CD4-positive, alpha-beta T cell treated with Interleukin-2 at 100 ng/mL for 4 hours (primary cell): Measurements from ENCODE around the gene RASAL1.
A peak's percentile ranks its signal among the peaks of the same experiment; 100 is the strongest.

Experiments
- DNase-seq: peaks from one replicate; pipeline ENCODE4 v3.0.0-alpha.2; 2020; ENCODE audit warnings: low spot score

Gene RASAL1, protein sequence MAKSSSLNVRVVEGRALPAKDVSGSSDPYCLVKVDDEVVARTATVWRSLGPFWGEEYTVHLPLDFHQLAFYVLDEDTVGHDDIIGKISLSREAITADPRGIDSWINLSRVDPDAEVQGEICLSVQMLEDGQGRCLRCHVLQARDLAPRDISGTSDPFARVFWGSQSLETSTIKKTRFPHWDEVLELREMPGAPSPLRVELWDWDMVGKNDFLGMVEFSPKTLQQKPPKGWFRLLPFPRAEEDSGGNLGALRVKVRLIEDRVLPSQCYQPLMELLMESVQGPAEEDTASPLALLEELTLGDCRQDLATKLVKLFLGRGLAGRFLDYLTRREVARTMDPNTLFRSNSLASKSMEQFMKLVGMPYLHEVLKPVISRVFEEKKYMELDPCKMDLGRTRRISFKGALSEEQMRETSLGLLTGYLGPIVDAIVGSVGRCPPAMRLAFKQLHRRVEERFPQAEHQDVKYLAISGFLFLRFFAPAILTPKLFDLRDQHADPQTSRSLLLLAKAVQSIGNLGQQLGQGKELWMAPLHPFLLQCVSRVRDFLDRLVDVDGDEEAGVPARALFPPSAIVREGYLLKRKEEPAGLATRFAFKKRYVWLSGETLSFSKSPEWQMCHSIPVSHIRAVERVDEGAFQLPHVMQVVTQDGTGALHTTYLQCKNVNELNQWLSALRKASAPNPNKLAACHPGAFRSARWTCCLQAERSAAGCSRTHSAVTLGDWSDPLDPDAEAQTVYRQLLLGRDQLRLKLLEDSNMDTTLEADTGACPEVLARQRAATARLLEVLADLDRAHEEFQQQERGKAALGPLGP

GRCh38 chr12:113135178-113136127, at the start of gene RASAL1:
RASAL1 (minus strand) TSS chr12:113135761; CDS start chr12:113135462, 299 bp downstream.
- peak; percentile 62 for DNase-seq

- DNase-seq, result peak; percentile 91
Observed at GRCh38 chr12:113184900-113185179, 49.3 kb upstream of the RASAL1 start.

DNA sequence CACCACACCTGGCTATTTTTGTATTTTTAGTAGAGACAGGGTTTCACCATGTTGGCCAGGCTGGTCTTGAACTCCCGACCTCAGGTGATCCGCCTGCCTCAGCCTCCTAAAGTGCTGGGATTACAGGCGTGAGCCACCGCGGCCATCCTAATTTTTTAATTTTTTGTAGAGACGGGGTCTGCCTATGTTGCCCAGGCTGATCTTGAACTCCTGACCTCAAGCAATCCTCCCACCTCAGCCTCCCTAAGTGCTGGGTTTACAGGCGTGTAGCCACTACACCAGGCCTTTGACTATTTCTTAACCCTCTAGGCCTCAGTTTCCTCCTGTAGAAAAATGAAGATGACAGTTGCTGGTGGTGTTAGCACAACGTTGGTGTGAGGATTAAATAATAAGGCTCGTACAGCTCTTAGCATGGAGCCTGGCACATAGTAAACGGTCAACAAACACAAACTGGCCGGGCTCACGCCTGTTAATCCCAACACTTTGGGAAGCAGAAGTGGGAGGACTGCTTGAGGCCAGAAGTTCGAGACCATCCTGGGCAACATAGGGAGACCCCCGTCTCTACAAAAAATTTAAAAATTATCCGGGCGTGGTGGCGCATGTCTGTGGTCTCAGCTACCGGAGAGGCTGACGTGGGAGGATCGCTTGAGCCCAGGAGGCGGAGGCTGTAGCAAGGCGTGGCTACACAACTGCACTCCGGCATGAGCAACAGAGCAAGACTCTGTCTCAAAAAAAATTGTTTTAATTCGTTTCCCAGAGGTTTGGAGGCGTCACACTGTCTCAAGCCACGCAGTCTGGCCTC, 48.7 kb upstream of the RASAL1 start:
- no peak for DNase-seq

GRCh38 chr12:113183030-113183589, 47.5 kb upstream of the RASAL1 start:
- no peak for DNase-seq

- DNase-seq, result no peak
Observed at GRCh38 chr12:113181975-113182374, 46.4 kb upstream of the RASAL1 start.

DNA sequence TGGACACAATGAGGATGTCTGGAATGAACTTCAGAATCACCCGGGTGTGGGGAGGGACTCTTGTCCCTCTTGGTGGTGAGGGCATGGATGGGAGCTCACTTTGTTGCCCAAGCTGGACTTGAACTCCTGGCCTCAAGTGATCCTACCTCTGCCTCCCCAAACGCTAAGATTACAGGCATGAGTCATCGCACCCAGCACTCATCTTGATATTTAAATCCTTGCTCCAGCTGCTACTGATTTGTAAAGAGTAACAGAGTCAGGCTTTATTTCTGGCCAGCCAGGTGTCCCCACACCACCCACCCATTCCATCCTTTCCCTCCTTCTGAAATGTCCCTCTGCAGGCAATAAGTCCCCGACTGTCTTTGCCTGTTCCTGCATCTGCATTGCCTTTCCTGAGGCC, 44.8 kb upstream of the RASAL1 start:
- no peak for DNase-seq

DNA sequence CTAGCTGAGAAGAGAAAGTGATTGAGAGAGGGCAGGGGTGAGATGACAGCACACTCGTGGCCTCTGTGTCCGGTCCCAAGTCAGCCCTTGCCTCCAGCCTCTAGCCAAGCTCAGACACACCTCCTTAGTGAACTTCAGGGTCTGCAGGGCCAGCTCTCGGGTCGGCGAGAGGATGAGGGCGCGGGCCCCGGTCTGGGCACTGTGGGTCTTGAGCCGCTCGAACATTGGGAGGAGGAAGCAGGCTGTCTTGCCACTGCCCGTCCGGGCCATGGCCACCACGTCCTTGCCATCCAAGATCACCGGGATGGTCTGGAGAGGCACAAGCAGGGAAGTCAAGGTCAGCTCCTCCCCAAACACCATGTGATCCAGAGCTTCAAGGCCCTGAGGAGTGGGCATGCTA, 43.5 kb upstream of the RASAL1 start:
- DNase-seq, result no peak

DNA sequence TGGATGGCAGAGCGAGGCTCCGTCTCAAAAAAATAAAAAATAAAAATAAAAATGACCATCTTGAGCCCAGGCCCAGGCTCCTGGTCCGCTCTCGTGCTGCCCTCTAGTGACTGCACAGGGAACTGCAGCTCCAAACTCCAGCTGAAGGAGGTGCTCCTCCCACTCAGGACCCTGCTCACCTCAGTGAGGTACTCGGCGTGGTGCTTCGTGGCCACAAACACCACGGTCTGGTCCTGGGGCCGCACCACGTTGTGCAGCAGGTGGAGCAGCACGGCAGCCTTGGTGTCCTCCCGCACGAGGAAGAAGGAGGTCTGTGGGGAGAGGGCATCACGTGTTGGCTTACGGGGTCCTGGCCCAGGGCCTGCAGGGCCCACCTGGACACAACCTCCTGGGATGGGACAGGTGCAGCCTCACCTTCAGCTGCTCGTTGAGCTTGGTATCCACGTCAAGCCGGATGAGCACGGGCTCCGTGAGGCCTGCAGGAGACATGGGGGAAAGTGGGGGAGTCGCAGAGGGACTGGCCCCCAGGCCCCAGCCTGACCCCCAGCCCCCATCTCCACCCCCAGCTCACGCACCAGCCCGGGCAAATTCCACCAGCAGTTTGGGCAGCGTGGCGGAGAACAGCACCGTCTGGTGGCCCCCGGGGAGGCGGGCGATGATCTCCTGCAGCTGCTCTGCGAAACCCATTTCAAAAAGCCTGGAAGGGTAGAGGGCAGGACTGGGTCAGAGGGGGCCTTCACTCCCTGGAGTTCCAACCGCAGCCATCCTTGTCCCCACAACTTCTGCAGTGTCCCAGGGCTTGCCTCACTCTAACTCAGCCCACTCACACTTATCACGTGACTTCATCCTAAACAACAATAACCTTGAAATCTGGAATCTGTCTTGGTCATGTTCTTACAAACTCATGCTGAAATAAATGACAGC, 39.2 kb upstream of the RASAL1 start:
- peak; percentile 81 for DNase-seq

DNA sequence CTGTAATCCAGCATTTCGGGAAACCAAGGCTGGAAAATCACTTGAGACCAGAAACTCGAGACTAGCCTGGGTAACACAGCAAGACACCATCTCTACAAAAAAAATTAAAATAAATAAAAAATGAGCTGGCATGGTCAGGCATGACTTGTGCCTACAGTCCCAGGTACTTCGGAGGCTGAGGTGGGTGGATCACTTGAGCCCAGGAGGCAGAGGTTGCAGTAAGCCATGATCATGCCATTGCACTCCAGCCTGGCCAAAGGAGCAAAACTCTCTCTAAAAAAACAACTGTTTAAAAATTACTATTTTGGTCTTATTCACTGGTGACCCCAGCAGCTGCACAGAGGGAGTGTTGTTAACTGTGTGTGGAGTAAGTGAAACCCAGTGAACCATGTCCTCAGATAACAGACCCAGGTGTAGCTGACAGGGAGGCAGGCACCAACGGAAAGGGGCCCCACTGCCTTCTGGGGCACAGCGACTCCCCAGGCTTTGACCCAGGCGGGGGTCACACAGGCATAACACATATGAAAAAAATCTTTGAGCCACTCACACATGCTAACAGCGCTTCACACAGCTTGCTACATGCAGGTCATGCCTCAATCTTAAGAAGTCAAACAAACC, 37.6 kb upstream of the RASAL1 start:
- DNase-seq, result no peak

DNA sequence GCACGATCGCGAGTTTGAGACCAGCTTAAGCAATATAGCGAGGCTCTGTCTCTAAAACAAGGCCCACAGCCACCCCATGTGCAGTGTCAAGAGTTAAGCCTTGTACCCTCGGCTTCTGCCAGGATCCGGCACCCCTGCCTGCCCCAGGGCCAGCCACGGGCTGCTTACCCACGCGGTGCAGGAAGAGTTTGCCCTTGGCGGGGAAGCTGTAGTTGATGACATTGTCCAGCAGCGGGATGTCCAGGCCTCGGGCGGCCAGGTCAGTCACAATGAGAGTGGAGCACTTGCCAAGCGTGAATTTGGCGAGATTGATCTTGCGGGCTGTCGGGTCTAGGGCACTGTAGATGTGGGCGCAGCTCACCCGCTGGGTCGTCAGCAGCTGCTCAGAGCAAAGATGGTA, 36.6 kb upstream of the RASAL1 start:
- no peak for DNase-seq

DNA sequence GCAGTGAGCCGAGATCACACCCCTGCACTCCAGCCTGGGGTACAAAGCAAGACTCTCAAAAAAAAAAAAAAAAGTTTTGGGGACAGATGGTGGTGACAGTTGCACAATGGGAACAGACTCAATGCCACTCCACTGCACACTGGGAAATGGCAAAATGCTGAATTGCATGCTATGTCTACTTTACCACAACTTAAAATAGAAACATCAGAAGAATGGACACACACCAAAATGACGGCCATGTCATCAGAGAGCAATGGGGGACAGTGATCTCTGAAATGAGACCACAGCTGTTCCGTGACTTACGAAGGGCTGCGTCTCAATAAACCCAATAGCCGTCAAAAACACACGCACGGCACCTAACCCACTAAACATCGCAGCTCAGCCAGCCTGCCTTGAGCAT, 36.0 kb upstream of the RASAL1 start:
- no peak for DNase-seq

DNA sequence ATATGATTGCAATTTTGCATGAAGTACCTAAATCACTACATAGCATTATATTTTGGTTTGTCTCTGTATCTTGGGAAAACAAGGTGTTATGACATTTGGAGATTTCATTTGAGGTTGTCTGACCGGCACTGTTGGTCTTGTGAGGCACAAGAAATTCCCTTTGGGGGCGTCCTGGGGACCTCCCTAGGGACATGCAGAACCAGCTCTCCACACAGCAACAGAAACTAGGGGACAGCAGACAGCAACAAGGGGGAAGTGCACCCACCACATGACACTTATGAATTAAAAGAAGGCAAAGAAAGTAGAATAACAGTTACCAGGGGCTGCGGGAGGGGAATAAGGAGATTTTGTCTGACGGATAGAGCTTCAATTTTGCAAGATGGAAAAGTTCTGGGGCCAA, 35.4 kb upstream of the RASAL1 start:
- no peak for DNase-seq

- no peak for DNase-seq
Observed at GRCh38 chr12:113170457-113170856, 34.9 kb upstream of the RASAL1 start.

GRCh38 chr12:113169697-113170096, 34.1 kb upstream of the RASAL1 start:
- DNase-seq, result no peak

GRCh38 chr12:113167868-113168267, 32.3 kb upstream of the RASAL1 start:
- DNase-seq, result no peak

DNA sequence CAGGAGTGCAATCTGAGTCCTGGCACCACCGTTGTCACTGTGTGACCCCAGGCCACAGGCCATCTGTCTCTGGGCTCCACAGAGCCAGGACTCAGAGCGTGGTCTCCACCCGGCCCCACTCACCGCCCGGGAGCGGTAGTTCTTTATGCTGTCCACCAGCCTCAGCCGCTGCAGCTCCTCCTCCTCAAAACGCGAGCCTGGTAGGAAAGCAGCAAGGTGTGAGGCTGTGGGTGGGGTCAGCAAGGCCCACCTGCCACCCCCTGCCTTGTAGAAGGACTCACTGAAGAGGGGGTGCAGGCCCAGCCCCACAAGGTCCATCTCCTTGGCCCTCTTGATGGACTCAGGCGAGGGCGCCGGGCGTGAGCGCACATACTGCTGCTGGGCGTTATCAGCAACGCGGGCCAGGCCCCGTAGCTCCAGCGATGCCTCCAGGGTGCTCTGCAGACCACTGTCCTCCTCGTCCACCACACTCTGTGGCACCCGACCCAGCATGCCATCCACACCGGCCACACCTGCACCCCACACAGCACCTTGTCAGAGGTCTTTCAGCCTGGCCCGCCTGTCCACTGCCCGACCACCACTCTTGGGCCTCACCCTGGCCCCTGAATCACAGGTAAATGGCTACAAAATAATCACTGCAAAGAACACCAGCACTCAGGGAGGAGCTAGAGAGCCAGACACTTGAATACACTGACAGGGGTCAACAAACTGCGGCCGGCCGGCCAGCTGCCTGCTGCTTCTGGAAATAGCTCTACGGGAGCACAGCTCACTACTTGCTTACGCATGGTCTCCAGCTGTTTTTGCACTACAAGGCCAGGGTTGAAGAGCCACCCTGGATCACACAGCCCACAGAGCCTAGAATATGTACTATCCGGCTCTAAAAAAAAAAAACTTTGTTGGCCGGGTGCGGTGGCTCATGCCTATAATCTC, 30.2 kb upstream of the RASAL1 start:
- no peak for DNase-seq

DNA sequence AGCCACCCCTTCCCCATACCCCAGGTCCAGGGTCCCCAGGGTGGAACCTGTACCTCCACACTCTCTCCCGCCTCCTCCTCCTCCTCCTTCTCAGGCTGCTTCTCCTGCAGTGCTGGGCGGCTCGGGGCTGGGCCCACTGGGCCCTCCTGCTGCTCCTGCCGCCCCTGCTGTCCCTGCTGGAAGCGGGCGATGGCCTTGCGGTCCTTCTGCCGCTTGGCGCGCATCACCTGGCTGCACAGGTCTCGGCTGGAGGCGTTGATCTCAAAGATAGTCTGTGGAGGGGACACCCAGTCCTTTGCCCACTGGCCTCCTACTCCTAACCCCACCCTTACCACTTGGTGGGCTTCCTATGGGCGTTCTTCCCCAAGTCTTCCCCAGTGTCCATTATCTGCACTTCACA, 28.5 kb upstream of the RASAL1 start:
- no peak for DNase-seq

GRCh38 chr12:113163030-113163360, 27.4 kb upstream of the RASAL1 start:
- no peak for DNase-seq
